Cardiac muscle cell (in vitro differentiated cells and primary cell): ENCODE data around the gene RDH13. TPM values are rescaled to one million over a fixed set of nuclear protein-coding genes. Genes with fewer than 3 reads are reported as not detected.
"Not testable (repeated sequence)": the region's sequence is repeated elsewhere in the genome, so short reads cannot be mapped to it uniquely, and the experiment has no call there.

Experiments
- DNase-seq, 2 donors: peaks; one replicate each; pipeline versions ENCODE4 v3.0.0 to v3.0.0-alpha.2; 2010 to 2017; ENCODE audit warnings: low read depth in 1 of 2, low spot score in 1 of 2
- H3K27ac ChIP-seq: fragments of 200-600 bp; sonication (generic); 2 replicates; pipeline ENCODE4 v1.5.1; 2016
- H3K27me3 ChIP-seq: fragments of 200-600 bp; sonication (generic); 2 replicates; pipeline ENCODE4 v1.6.0; 2016; ENCODE audit warnings: control low read depth
- H3K36me3 ChIP-seq: fragments of 200-600 bp; sonication (generic); 2 replicates; pipeline ENCODE4 v1.5.1; 2016; ENCODE audit warnings: control low read depth
- H3K4me1 ChIP-seq: fragments of 200-600 bp; sonication (generic); 2 replicates; pipeline ENCODE4 v1.8.1; 2017; ENCODE audit warnings: low read depth, mild to moderate bottlenecking, mixed run types
- H3K4me3 ChIP-seq: fragments of 200-600 bp; sonication (generic); 2 replicates; pipeline ENCODE4 v1.5.1; 2016; ENCODE audit warnings: mild to moderate bottlenecking
- H3K9me3 ChIP-seq: fragments of 200-600 bp; sonication (generic); 2 replicates; pipeline ENCODE4 v1.5.1; 2017; ENCODE audit warnings: low read depth, mild to moderate bottlenecking, control low read depth
- CTCF ChIP-seq: IDR thresholded peaks from 2 replicates; pipeline ENCODE4 v1.5.1; 2012; ENCODE audit warnings: low read depth, mild to moderate bottlenecking, low read length
- polyA plus RNA-seq: library from polyadenylated mRNA; unstranded; fragments of >200 nt; fragmentation: Nextera tagmentation; extraction: Ambion mirVana; gene quantifications from 2 replicates; pipeline ENCODE4 v1.2.1, GENCODE V29; 2016
- total RNA-seq: library from RNA; depleted of rRNA; stranded (reverse); fragments of >200 nt; gene quantifications from 2 replicates; pipeline ENCODE4 v1.2.3, GENCODE V29; 2016

Gene RDH13
- total and polyA plus RNA-seq, 2 experiments from 2014 or later: 23.7 to 41.0 TPM

- DNase-seq: no peak
- TF ChIP-seq CTCF: no peak
- H3K27ac ChIP-seq: no peak overlapping the region
- no peaks in the 10 kb centered on the region for H3K9me3 ChIP-seq
- H3K36me3 ChIP-seq: no peaks in the 10 kb centered on the region
- H3K4me1 ChIP-seq: no peaks in the 10 kb centered on the region
- H3K27me3 ChIP-seq: no peaks in the 10 kb centered on the region
- no peak overlapping the region for H3K4me3 ChIP-seq
These were observed 50.6 kb downstream of the RDH13 start for GRCh38 chr19:55012306-55012705.

DNA sequence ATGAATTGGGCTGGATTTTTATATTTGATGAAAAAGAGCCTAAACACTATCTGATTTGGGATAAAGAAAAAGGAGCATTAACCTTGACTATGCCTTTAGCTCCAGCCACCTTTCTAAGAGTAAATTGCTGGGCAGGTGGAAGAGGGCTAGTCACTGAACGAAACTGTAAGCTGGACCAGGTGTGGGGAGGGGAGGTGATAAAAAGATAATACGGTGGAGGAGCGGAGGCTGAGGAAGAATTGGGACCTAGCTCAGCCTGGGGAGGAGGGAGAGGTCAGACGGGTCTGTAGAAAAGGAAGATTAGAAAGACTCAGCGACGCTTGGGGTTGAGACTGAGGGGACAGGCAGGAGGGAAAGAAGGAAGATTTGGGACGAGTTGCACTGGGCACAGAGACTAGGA lies 52.4 kb downstream of the RDH13 start:
- H3K4me1 ChIP-seq, DNase-seq, H3K36me3 ChIP-seq, H3K27ac ChIP-seq, H3K9me3 ChIP-seq, H3K4me3 ChIP-seq, H3K27me3 ChIP-seq: not testable (repeated sequence)

GRCh38 chr19:55008781-55009180 lies 54.2 kb downstream of the RDH13 start:
- not testable (repeated sequence) for H3K4me3 ChIP-seq, H3K27ac ChIP-seq

GRCh38 chr19:55008189-55008588 lies 54.8 kb downstream of the RDH13 start:
- not testable (repeated sequence) for H3K36me3 ChIP-seq, H3K27ac ChIP-seq, H3K27me3 ChIP-seq, H3K4me1 ChIP-seq, DNase-seq, H3K4me3 ChIP-seq, H3K9me3 ChIP-seq

More at GRCh38 chr19:55008781-55009180, 54.2 kb downstream of the RDH13 start:
- not testable (repeated sequence) for H3K9me3 ChIP-seq, H3K36me3 ChIP-seq, H3K4me1 ChIP-seq, DNase-seq, H3K27me3 ChIP-seq

GRCh38 chr19:55007537-55007936 lies 55.4 kb downstream of the RDH13 start:
- not testable (repeated sequence) for H3K27me3 ChIP-seq, H3K9me3 ChIP-seq, H3K36me3 ChIP-seq, H3K27ac ChIP-seq, DNase-seq, H3K4me3 ChIP-seq, H3K4me1 ChIP-seq

DNA sequence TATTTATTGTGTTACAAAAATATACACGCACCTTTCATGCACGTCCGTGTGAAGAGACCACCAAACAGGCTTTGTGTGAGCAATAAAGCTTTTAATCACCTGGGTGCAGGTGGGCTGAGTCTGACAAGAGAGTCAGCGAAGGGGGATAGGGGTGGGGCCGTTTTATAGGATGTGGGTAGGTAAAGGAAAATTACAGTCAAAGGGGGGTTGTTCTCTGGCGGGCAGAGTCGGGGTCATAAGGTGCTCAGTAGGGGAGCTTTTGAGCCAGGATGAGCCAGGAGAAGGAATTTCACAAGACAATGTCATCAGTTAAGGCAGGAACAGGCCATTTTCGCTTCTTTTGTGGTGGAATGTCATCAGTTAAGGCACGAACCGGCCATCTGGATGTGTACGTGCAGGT lies 56.2 kb downstream of the RDH13 start:
- H3K27me3 ChIP-seq, H3K27ac ChIP-seq, H3K4me1 ChIP-seq, DNase-seq, H3K9me3 ChIP-seq, H3K36me3 ChIP-seq: not testable (repeated sequence)
- peak overlapping the region; percentile 18 for H3K4me3 ChIP-seq

GRCh38 chr19:55005684-55006488 lies 57.1 kb downstream of the RDH13 start:
- Histone ChIP-seq H3K4me3 (peak overlapping the region; percentile 18), H3K27me3 (no peaks in the 10 kb centered on the region), H3K27ac (no peak overlapping the region), H3K4me1 (no peaks in the 10 kb centered on the region), H3K36me3 (no peaks in the 10 kb centered on the region), H3K9me3 (no peaks in the 10 kb centered on the region)
- DNase-seq: peak; percentile 1 to 34
- TF ChIP-seq CTCF: no peak

DNA sequence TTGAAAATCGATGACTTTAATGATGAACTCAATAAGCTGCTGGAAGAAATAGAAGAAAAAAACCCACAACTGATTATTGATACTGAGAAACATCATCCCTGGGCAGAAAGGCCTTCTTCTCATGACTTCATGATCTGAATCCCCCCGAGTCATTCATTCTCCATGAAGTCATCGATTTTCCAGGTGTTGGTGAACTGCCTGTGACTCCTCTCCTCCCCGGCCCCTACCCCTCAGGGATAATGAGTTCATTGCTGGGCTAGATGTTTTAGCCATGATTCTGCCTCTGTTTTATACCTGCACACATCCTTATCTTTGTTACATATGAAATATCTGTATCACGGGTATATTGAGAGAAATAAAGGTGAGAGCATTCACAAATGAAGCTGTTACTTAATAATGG lies 62.2 kb downstream of the RDH13 start:
- no peak overlapping the region for H3K27ac ChIP-seq
- no peaks in the 10 kb centered on the region for H3K27me3 ChIP-seq
- no peaks in the 10 kb centered on the region for H3K4me1 ChIP-seq
- no peak overlapping the region for H3K4me3 ChIP-seq
- no peaks in the 10 kb centered on the region for H3K9me3 ChIP-seq
- DNase-seq: no peak
- peaks cover 2% of the 10 kb centered on the region for H3K36me3 ChIP-seq
- no peak for TF ChIP-seq CTCF

DNA sequence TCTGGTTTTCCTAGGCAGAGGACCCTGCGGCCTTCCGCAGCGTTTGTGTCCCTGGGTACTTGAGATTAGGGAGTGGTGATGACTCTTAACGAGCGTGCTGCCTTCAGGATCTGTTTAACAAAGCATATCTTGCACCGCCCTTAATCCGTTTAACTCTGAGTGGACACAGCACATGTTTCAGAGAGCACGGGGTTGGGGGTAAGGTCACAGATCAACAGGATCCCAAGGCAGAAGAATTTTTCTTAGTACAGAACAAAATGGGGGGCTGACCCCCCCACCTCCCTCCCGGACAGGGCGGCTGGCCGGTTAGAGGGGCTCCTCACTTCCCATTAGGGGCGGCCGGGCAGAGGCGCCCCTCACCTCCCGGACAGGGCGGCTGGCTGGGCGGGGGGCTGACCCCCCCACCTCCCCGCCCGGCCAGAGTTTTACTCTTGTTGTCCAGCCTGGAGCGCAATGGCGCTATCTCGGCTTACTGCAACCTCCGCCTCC lies 64.2 kb downstream of the RDH13 start:
- not testable (repeated sequence) for H3K36me3 ChIP-seq, H3K4me1 ChIP-seq, DNase-seq, H3K27me3 ChIP-seq, H3K4me3 ChIP-seq, H3K9me3 ChIP-seq, H3K27ac ChIP-seq
